Suprapubic skin (tissue), 4 donors: ENCODE data around the gene LRRTM3. TPM values are rescaled to one million over a fixed set of nuclear protein-coding genes. Genes with fewer than 3 reads are reported as not detected.

ENCODE experiments used
- DNase-seq, 2 donors: peaks; one replicate each; pipeline ENCODE4 v3.0.0-alpha.2; 2019; ENCODE audit warnings: low spot score in 2 of 2
- H3K27ac ChIP-seq: fragments of 200-600 bp; sonication (generic); one replicate; pipeline ENCODE4 v1.5.1; 2019
- H3K27me3 ChIP-seq: fragments of 200-600 bp; sonication (generic); one replicate; pipeline ENCODE4 v1.5.1; 2019
- H3K36me3 ChIP-seq: fragments of 200-600 bp; sonication (generic); one replicate; pipeline ENCODE4 v1.5.1; 2019
- H3K4me1 ChIP-seq: fragments of 200-600 bp; sonication (generic); one replicate; pipeline ENCODE4 v1.5.1; 2019
- H3K4me3 ChIP-seq: fragments of 200-600 bp; sonication (generic); one replicate; pipeline ENCODE4 v1.5.1; 2019; ENCODE audit warnings: mild to moderate bottlenecking
- H3K9me3 ChIP-seq: fragments of 200-600 bp; sonication (generic); one replicate; pipeline ENCODE4 v1.5.1; 2019
- EP300 ChIP-seq: sonication (generic); formaldehyde crosslinking; IDR thresholded peaks from one replicate; pipeline ENCODE4 v1.6.1; 2017; ENCODE audit warnings: antibody characterized with exemption
- POLR2A ChIP-seq, 2 donors: fragments of 450-650 bp; IDR thresholded peaks; one replicate each; pipeline ENCODE4 v1.6.1; 2017; ENCODE audit warnings: antibody characterized with exemption in 2 of 2, mild to moderate bottlenecking in 2 of 2, moderate library complexity in 2 of 2
- POLR2AphosphoS5 ChIP-seq, 3 donors: sonication (generic); formaldehyde crosslinking; IDR thresholded peaks; one replicate each; pipeline ENCODE4 v1.6.1; 2017; ENCODE audit warnings: antibody characterized with exemption in 3 of 3
- WGBS: methylation state at CpG from one replicate; pipeline ENCODE4 v1.1.5; 2018; 5-methylcytosine and 5-hydroxymethylcytosine counted together
- total RNA-seq, 4 donors: library from RNA; depleted of rRNA; stranded (reverse); fragments of >200 nt; gene quantifications; one replicate each; pipeline ENCODE4 v1.1.0, GENCODE V29; 2016
- TF ChIP-seq, protein P1 (sequence below), 2 donors: fragments of 200-600 bp in 1 of 2; fragments of 450-650 bp in 1 of 2; sonication (generic) in 1 of 2; IDR thresholded peaks; one replicate each; pipeline ENCODE4 v1.5.1; 2016 to 2019; ENCODE audit warnings: antibody characterized with exemption in 2 of 2, mild to moderate bottlenecking in 1 of 2, moderate library complexity in 1 of 2

LRRTM3 gene
- total RNA-seq, 4 donors from 2014 or later = not detected

DNA sequence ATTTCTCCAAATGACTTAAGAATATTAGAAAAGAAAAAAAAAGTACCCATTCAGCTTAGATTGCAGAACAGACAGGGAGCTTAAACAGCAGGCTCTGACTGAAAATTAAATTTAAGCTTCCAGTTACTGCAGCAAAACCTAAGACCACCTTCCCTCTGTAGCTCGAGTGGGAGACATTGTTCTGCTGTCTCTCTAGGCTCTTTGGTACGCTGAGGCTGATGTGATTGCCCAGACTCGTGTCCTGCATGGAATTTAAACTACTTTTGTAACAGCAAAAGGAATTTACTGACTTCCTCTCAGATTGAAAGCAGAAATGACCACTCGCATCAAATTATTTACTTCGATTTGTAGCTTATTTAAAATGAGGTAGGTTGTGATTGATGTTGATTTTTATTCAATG lies 124.6 kb downstream of the LRRTM3 start:
- Histone ChIP-seq H3K27me3 (no peaks in the 10 kb centered on the region), H3K9me3 (no peaks in the 10 kb centered on the region), H3K4me3 (no peak overlapping the region), H3K36me3 (no peaks in the 10 kb centered on the region), H3K4me1 (no peaks in the 10 kb centered on the region), H3K27ac (no peak overlapping the region)
- 67% methylated on average over 5 of the region's 5 CpGs for WGBS
- TF ChIP-seq, protein P1, sequence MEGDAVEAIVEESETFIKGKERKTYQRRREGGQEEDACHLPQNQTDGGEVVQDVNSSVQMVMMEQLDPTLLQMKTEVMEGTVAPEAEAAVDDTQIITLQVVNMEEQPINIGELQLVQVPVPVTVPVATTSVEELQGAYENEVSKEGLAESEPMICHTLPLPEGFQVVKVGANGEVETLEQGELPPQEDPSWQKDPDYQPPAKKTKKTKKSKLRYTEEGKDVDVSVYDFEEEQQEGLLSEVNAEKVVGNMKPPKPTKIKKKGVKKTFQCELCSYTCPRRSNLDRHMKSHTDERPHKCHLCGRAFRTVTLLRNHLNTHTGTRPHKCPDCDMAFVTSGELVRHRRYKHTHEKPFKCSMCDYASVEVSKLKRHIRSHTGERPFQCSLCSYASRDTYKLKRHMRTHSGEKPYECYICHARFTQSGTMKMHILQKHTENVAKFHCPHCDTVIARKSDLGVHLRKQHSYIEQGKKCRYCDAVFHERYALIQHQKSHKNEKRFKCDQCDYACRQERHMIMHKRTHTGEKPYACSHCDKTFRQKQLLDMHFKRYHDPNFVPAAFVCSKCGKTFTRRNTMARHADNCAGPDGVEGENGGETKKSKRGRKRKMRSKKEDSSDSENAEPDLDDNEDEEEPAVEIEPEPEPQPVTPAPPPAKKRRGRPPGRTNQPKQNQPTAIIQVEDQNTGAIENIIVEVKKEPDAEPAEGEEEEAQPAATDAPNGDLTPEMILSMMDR (IDR thresholded peaks at IDR 0.05) = no peak
- TF ChIP-seq POLR2AphosphoS5 (IDR thresholded peaks at IDR 0.05) (no peak), EP300 (no peak), POLR2A (IDR thresholded peaks at IDR 0.05) (no peak)
- DNase-seq = no peak

DNA sequence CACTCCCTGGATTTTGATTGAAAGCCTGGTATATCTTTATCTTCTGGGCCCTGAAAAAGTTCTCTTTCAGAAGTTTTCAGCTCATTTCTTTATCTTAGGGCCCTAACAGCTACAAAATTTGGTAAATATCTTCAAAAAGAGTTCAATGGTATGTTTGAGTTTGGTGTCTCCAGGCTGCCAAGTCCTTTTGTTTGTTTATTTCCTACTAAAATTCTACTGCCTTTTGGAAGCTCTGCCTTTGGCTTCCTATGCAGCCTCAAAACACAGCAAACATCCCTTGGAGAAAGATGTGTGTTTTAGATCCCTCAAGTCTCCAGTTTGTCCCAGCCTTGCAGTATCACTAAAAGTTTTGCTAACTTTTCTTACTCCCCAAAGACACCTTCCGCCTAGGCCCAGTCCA lies 146.8 kb downstream of the LRRTM3 start:
- H3K4me1 ChIP-seq = no peaks in the 10 kb centered on the region
- no peak for DNase-seq
- no peaks in the 10 kb centered on the region for H3K27me3 ChIP-seq
- 98% methylated on average over 1 of the region's 1 CpG for WGBS
- no peaks in the 10 kb centered on the region for H3K36me3 ChIP-seq
- no peaks in the 10 kb centered on the region for H3K9me3 ChIP-seq
- H3K27ac ChIP-seq = no peak overlapping the region
- no peak overlapping the region for H3K4me3 ChIP-seq
- TF ChIP-seq, protein P1 (IDR thresholded peaks at IDR 0.05) = no peak
- TF ChIP-seq EP300 = no peak
- no peak for TF ChIP-seq POLR2AphosphoS5 (IDR thresholded peaks at IDR 0.05)
- no peak for TF ChIP-seq POLR2A (IDR thresholded peaks at IDR 0.05)

DNA sequence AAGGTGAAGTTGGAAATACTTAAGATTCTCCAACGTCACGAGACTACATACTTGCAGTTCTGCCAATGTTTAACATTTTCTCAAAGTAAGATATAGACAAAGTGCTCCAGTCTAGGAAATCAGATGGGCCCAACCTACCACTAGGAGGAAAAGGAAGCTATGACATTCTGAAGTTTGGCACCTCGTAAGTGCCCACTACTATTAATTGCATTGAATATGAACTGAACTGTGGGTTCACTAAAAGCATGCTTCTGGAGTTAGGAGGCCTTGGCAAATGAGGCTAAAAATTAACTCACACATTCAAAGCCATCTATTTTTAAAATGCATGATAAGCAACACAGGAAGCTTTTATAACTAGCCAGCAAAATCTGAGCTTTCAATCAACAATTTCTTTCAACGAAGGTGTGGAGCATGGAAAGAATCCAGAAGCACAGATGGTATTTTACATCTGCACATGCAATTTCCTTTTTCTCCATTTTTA lies 149.7 kb downstream of the LRRTM3 start:
- H3K9me3 ChIP-seq = no peaks in the 10 kb centered on the region
- no peak for TF ChIP-seq POLR2AphosphoS5 (IDR thresholded peaks at IDR 0.05)
- no peak for TF ChIP-seq POLR2A (IDR thresholded peaks at IDR 0.05)
- TF ChIP-seq EP300 = no peak
- TF ChIP-seq, protein P1 (IDR thresholded peaks at IDR 0.05) = no peak
- H3K4me3 ChIP-seq = no peak overlapping the region
- H3K4me1 ChIP-seq = no peaks in the 10 kb centered on the region
- H3K36me3 ChIP-seq = no peaks in the 10 kb centered on the region
- 41% methylated on average over 4 of the region's 4 CpGs for WGBS
- H3K27ac ChIP-seq = no peak overlapping the region
- DNase-seq = no peak
- H3K27me3 ChIP-seq = no peaks in the 10 kb centered on the region

DNA sequence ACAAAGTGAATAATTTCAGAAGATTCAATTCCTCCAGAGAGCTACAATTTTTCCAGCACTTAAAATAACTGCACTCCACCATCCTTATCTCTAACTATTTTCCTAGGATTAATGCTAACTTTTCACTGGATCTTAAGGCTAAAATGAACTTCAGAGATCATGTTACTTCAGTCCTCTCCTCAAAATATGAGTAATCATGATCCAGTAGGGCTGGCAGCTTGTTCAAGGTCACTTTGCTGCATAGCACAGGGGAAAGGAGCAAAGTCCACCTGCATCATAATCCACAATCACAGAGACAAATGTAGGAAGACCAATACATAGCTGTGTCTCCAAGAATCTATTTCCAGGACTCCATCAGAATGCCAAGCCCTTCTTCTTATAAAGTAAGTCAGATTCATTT lies 150.3 kb downstream of the LRRTM3 start:
- H3K9me3 ChIP-seq = no peaks in the 10 kb centered on the region
- no peaks in the 10 kb centered on the region for H3K36me3 ChIP-seq
- no peak overlapping the region for H3K4me3 ChIP-seq
- DNase-seq = no peak
- H3K27me3 ChIP-seq = no peaks in the 10 kb centered on the region
- H3K4me1 ChIP-seq = no peaks in the 10 kb centered on the region
- TF ChIP-seq EP300 (no peak), POLR2A (IDR thresholded peaks at IDR 0.05) (no peak), POLR2AphosphoS5 (IDR thresholded peaks at IDR 0.05) (no peak)
- TF ChIP-seq, protein P1 (IDR thresholded peaks at IDR 0.05) = no peak
- no peak overlapping the region for H3K27ac ChIP-seq

DNA sequence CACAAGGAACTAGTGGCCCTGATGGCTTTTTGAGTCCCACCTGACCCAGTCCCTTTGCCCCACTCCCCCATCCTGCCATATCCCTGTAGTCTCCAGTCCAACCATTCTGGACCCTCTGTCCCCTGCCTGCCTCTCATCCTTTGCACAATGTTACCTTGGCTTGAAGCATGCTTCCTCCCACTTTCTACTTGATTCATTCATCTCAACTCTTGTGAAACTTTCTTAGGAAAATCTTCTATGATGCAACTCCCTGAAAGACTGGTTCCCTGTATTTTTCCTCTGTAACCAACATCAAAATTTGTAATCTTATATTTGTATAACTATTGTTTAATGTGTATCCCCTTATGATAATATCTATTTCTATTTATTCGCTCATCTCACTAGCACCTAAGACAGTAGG lies 151.5 kb downstream of the LRRTM3 start:
- WGBS = 93% methylated on average over 1 of the region's 1 CpG
- Histone ChIP-seq H3K4me3 (no peak overlapping the region), H3K27ac (no peak overlapping the region), H3K9me3 (no peaks in the 10 kb centered on the region), H3K27me3 (no peaks in the 10 kb centered on the region), H3K36me3 (no peaks in the 10 kb centered on the region), H3K4me1 (no peaks in the 10 kb centered on the region)
- DNase-seq = no peak
- TF ChIP-seq POLR2AphosphoS5 (IDR thresholded peaks at IDR 0.05) (no peak), EP300 (no peak), POLR2A (IDR thresholded peaks at IDR 0.05) (no peak)
- TF ChIP-seq, protein P1 (IDR thresholded peaks at IDR 0.05) = no peak
